NOMO-1 treated with dmso at 0.1 percent for 144 hours (cell line): Measurements from ENCODE around the gene HMGCL.
"Not testable (repeated sequence)": the region's sequence is repeated elsewhere in the genome, so short reads cannot be mapped to it uniquely, and the experiment has no call there.

Experiments used
- DNase-seq: peaks from one replicate; lab custom pipeline; 2025; ENCODE audit not compliant: unreplicated experiment; lab: John Stamatoyannopoulos, UW

Gene HMGCL

DNA sequence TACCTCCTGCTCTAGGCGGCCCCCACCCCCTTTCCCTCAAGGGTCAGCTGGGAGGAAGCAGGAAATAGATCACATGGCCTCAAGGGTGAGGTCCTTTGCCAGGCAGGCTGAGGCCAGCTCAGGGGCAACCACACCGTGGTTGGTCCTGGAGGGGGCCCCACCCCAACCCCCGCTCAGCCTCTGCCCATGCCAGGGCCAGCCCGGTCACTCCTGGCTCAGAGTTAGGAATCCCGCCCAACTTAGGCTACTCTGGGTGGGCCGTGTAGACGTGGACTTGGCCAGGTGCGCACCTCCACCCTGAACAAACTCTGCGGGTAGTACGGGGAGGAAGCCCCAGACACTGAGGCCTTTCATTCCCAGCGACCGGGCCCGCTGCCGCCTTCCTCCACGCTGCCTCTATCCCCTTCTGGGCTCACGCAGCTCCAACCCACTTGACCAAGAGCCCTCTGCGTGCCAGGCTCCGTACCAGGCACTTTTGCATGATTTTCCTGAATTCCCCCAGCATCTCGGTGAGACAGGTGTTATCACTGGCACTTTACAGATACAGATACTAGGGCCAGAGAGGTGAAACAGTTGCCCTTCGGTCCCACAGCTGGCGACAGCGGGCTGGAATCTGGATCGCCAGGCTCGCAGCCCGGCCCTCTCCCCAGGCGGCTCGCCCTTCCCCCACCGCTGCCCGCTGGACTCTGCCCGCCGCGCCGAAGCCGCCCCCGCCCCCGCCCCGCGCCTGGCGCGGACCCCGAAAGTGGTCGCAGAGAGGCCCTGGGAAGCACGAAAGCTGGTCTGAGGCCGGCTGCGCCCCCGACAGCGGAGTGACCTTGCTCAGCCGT is 25.4 kb downstream of the HMGCL start:
- DNase-seq, result peak; percentile 84

DNA sequence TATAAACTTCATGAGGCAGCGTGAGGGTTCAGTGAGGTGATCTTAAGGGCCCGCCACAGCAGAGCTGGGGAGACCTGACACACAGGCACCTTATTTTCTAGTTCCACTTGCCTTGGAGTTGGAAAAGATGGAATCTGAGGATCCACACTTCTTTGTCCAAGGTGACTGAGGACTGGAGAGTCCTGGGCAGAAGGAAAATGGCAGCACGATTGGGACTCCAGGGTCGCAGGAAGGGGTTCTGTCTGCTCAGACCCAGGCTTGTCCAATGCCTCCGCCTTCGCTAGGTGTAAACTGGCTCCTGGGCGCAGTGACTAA is 26.0 kb downstream of the HMGCL start:
- no peak for DNase-seq

- no peak for DNase-seq
Measured at GRCh38 chr1:23798662-23799142, 26.5 kb downstream of the HMGCL start.

DNA sequence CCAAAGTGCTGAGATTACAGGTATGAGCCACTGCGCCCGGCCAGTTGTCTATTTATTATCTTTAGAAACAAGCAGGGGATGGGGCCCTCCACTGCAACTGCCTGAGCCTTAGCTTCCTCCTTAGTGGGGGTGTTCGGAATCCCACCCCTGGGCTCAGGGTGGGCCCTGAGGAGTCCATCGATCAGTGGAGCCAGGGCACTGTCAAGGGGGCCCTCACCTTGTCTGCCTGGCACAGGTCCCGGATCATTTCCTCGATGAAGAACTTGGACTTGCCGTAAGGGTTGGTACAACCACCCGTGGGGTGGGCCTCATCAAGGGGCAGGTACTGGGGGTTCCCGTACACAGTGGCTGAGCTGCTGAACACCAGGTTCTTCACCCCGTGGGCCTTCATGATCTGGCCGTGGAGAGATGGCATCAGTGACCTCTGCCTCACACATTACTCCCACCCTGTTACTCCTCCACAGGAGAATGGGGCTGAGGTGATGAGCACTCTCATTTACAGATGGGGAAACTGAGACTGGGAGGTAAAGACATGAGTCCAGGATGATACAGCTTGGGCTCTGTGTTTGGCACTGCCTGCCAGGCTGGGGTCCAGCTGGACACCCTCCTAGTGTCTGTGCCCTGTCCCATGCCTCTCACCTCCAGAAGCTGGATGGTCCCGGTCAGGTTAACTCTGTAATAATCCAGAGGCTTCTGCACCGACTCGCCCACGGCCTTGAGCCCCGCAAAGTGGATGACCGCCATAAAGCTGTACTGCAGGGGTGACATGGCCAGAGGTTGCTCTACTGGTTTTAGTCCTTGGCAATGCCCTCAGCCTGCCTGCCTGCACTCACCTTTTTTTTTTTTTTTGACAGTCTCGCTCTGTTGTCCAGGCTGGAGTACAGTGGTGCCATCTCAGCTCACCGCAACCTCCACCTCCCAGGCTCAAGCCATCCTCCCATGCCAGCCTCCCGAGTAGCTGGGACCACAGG is 27.5 kb downstream of the HMGCL start:
- DNase-seq, result no peak

- no peak for DNase-seq
Measured at GRCh38 chr1:23796466-23797271, 28.6 kb downstream of the HMGCL start.

GRCh38 chr1:23795676-23796465 is 29.4 kb downstream of the HMGCL start:
- no peak for DNase-seq

- not testable (repeated sequence) for DNase-seq
Measured at GRCh38 chr1:23794732-23795182, 30.5 kb downstream of the HMGCL start.

- no peak for DNase-seq
Measured at GRCh38 chr1:23793861-23794731, 31.1 kb downstream of the HMGCL start.

- DNase-seq, result no peak
Measured at GRCh38 chr1:23793018-23793781, 32.0 kb downstream of the HMGCL start.

DNA sequence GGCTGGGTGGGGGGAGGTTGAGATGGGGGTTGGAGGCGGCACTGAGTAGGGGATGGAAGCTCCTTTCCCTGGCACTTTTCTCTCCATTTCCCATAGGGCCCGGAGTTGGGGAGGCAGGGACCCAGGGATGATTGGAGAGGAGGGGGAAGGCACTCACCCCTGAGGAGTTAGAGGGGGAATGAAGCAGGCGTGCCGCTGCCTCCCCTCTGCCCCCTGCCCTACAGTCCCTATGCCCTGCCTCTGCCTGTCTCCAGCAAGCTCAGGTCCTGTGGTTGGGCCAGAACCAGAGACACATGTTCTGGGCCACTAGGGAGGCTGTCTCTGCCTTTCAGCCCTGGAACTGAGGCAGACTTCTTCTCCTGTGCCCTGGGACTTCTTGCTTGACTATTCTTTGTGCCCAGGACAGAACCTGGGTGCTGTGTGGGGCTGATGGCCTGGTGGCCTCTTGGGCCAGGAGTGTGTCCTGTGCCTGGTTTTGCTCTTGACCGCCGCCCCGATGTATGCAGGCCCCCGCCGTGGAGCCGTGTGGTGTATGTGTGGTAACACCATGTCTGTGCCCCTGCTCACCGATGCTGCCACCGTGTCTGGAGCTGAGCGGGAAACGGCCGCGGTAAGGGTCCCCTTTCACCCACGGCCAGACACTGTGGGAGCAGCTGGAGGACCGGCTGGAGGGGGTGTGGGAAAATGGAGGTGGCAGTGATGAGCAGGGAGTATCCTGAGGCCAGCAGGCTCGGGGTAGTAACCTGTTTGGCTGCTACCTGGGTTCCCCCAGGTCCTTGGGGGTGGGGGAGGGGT is 32.9 kb downstream of the HMGCL start:
- no peak for DNase-seq

GRCh38 chr1:23791516-23792047 is 33.6 kb downstream of the HMGCL start:
- DNase-seq, result no peak

DNA sequence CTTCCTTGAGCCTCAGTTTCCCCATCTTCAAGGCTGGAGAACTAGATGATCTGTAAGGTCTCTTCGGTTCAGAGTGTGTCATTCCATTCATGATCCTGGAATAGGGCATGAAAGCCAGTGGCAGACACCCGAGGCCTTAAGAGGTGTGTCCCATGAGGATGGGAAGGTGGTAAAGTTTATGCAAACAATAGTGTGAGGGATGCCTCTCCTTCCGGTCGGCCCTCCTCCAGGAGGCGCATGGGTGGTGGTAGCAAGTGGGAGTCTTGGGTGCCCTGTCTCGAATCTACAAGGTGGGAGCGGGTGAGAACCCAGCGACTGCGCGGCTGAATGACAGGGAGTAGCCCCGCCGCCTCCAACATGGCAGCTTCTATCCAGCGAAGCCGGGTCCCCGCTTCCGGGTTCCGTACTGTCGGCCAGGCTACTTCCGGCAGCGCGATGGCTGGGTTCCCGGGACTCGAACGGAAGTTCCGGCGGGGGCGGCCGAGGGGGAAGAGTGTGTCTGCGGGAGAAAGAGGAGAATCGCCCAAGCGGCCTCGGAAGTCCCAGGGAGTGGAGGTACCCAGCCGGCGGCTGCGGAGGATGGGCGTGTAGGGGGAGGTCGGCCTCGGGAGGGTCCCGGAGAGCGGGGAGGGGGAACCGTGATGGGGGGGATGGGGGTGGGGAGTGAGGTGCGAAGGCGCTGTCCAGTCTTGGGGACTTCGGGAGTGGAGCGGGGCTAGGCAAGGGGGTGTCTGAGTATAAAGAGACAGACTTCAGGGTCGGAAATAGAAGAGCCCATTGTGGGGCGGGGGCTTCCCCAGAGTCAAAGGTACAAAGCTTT is 34.3 kb downstream of the HMGCL start, which contains the start of gene LYPLA2:
Gene LYPLA2, plus strand, starts transcription at position 450 of the 820 bp plus-strand sequence. CDS start 1,538 bp downstream, outside the sequence.
- DNase-seq, result peak; percentile 82

- no peak for DNase-seq
Measured at GRCh38 chr1:23788695-23789094, 36.5 kb downstream of the HMGCL start.

- DNase-seq, result no peak
Measured at GRCh38 chr1:23787701-23788100, 37.5 kb downstream of the HMGCL start.

- DNase-seq, result no peak
Measured at GRCh38 chr1:23784846-23785245, 40.4 kb downstream of the HMGCL start.

DNA sequence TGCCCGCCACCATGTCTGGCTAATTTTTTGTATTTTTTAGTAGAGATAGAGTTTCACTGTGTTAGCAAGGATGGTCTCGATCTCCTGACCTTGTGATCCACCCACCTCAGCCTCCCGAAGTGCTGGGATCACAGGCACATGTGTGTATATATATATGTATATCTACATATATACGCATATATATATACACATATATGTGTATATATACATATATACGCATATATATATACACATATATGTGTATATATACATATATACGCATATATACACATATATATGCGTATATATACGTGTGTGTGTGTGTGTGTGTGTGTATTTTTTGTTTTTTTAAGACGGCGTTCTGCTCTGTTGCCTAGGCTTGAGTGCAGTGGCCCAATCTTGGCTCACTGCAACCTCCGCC is 42.1 kb downstream of the HMGCL start:
- DNase-seq, result not testable (repeated sequence)
